ENCODE results near the gene ZNF740.

ZNF740 gene

DNA sequence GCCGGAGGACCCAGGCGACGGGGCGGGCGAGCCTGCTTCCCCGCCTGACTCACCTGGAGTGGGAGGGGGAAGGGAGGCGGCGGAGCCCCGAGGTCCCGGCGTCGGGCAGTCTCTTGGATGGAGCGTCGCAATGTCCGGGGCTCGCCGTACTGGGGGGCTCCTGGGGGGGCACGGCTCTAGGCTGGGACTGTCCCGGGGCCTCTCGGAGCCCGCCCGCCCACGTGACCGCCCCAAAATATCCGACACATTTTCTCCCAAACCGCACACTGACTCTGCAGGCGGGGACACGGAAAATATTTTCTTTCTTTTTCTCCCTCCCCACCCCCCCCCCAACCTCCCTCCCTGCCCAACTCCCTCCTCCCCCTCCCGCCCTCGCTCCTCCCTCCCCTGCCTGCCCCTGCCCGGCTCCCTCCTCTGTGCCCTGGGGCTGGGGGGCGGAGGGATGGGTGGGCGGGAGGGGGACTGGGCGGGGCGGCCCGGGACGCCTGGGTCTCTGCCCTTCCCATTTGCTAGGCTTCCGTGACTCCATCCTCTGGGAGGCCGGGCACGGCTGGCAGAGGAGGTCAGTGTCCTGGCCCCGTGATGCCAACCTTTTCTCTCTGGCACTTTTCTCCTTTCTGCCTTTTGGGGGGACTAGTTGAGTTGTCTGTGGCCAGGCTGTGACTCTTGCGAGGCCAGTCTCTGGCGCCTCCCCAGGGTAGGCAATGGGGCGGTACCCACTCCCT, 51.6 kb downstream of the ZNF740 start, which contains the start of gene RARG:
RARG (minus strand) TSS at position 289 of the 725 bp plus-strand sequence. CDS start 4,664 bp downstream, outside the sequence.
- no peak for DNase-seq (ENCODE audit: extremely low read depth, low read depth)
- TF ChIP-seq, protein P1, sequence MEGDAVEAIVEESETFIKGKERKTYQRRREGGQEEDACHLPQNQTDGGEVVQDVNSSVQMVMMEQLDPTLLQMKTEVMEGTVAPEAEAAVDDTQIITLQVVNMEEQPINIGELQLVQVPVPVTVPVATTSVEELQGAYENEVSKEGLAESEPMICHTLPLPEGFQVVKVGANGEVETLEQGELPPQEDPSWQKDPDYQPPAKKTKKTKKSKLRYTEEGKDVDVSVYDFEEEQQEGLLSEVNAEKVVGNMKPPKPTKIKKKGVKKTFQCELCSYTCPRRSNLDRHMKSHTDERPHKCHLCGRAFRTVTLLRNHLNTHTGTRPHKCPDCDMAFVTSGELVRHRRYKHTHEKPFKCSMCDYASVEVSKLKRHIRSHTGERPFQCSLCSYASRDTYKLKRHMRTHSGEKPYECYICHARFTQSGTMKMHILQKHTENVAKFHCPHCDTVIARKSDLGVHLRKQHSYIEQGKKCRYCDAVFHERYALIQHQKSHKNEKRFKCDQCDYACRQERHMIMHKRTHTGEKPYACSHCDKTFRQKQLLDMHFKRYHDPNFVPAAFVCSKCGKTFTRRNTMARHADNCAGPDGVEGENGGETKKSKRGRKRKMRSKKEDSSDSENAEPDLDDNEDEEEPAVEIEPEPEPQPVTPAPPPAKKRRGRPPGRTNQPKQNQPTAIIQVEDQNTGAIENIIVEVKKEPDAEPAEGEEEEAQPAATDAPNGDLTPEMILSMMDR (IDR thresholded peaks at IDR 0.05; ENCODE audit: low read depth, low read length, missing control alignments), result no peak
- peak within 1 kb of the TSS; percentile 62 for H3K4me3 ChIP-seq (replicated peaks; ENCODE audit: low read depth, low read length)

DNA sequence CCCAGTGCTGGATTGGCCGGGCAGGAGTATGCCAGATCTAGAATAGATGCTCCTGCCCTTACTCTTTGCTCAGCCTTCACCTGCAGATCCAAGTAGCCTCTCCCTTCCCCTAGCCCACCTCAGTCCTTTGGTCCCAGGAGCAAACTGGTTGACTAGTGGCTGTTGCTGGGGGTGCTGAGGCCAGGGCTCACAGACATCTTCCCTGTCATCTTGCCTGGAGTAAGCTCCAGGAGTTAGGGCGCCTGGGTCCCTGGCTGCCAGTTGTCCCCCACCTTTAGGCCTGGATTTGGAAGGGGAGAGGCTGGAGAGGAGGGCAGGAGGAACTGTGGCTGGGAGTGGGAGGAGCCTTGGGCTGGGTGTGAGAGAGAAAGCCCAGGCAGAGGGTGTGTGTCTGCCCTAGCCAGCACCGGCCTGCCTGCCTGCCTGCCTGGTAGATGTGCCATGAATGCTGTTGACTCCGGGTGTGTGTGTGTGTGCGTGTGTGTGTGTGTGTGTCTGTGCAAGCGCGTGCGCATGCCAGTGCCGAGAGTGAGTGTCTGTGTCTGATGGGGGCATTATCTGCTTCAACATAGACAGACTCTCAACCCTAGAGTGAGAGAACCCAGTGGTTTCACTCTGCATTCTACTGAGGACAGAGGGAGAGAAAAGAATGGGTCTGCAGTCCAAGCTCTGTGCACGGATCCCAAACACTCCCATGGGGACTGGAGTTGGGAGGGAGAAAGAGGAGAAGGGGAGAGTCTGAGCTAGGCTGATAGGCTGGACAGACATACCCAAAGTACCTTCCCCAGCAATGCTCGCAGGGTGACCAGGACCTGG, 52.3 kb downstream of the ZNF740 start:
- no peak for DNase-seq (ENCODE audit: extremely low read depth, low read depth)
- peak overlapping the region; percentile 42 for H3K4me3 ChIP-seq (replicated peaks; ENCODE audit: low read depth, low read length)
- TF ChIP-seq, protein P1 (IDR thresholded peaks at IDR 0.05; ENCODE audit: low read depth, low read length, missing control alignments), result no peak

DNA sequence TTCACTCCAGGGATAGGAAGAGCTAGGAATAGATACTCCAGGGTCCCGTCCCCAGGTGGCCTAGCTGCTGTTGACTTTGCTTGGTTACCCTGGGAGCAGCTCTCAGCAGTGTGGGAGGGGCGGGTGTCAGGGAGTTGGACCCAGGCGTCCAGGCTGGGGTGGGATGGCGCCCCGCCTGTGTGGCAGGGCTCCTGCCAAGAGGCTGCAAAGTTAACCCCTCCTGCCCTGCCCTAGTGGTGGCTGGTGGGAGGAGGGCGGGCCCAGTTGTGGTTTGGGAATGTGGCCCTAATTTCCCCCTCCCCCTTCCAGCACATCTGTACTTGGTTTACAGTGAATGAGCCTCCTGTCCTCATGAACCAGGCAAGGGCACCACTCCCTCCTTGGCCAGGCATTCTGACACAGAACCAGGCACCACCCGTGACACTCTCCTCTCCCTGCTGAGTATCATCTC, 53.2 kb downstream of the ZNF740 start:
- no peak overlapping the region for H3K4me3 ChIP-seq (replicated peaks; ENCODE audit: low read depth, low read length)
- no peak for DNase-seq (ENCODE audit: extremely low read depth, low read depth)
- TF ChIP-seq, protein P1 (IDR thresholded peaks at IDR 0.05; ENCODE audit: low read depth, low read length, missing control alignments), result peak; percentile 10

DNA sequence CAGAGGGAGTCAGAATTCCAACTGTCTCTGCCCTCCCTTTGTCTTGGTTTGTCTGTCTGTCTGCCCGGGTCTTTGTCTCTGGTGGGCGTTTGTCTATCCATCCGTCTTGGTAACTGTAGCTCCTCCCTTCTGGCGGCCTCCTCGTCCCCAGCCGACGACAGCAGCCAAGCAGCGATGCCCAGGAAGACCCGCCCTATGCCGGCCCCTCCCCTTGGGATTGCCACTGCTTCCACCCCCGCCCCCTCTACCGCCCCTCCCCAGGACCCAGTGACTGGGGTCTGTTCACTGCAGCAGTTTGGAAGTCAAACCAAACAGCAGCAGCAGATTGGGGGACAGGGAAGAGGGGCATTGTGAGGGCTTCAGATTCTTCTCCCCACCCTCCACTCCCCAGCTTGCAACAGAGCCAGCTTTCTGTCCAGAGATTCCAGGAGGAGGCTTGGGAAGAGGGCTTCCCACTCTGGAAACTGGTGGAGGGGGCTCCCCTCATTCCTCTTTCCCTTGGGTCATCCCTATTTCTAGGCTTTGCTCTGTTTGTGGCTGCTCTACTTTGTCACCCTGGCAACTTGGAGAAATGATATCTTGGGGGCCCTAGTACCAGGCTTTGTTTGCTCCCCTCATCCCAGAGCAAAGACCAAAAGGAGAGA, 53.9 kb downstream of the ZNF740 start:
- TF ChIP-seq, protein P1 (IDR thresholded peaks at IDR 0.05; ENCODE audit: low read depth, low read length, missing control alignments), result no peak
- DNase-seq (ENCODE audit: extremely low read depth, low read depth), result no peak
- no peak overlapping the region for H3K4me3 ChIP-seq (replicated peaks; ENCODE audit: low read depth, low read length)

DNA sequence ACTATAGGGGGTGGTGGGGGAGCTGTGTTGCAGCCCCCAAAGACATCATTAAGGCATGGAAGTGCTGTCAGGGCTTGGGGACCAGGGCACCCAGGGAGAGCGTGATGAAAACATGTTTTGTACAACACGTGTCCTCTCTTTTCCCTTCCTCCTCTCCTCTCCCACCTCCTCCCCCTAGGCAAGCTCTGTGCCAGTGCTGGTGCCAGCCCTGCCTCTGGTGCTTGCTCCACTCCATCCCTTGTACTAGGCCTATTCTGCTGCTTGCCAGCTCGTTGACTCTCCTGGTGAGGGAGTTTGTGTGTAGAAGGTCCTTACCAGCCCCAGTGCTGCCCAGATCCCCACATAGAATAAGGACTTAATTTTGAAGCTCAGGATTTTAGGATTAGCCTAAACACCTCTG, 54.6 kb downstream of the ZNF740 start:
- no peak for DNase-seq (ENCODE audit: extremely low read depth, low read depth)
- no peak overlapping the region for H3K4me3 ChIP-seq (replicated peaks; ENCODE audit: low read depth, low read length)

More for the DNA sequence above, 54.6 kb downstream of the ZNF740 start:
- TF ChIP-seq, protein P1 (IDR thresholded peaks at IDR 0.05; ENCODE audit: low read depth, low read length, missing control alignments), result no peak
